RWPE2 (cell line): ENCODE measurements around the gene ZNF683.

ENCODE experiments used
- ATAC-seq: fragments of 200-7000 bp; cut with Tn5 transposase; 3 replicates; pipeline ENCODE4 v1.9.1; 2021; ENCODE audit warnings: low read depth
- DNase-seq: peaks from one replicate; pipeline ENCODE4 v3.0.0-alpha.2; 2020; ENCODE audit warnings: low spot score
- H3K27ac ChIP-seq: fragments of 450-650 bp; 2 replicates; pipeline ENCODE4 v1.5.1; 2017; ENCODE audit warnings: mild to moderate bottlenecking; ENCODE audit not compliant: poor library complexity, severe bottlenecking
- H3K27me3 ChIP-seq: fragments of 250-450 bp; sonication (Bioruptor Pico); 2 replicates; pipeline ENCODE4 v1.5.1; 2021; ENCODE audit warnings: mild to moderate bottlenecking, moderate library complexity; ENCODE audit not compliant: insufficient read depth, poor library complexity, severe bottlenecking
- H3K36me3 ChIP-seq: fragments of 250-450 bp; sonication (Bioruptor Pico); 2 replicates; pipeline ENCODE4 v1.5.1; 2020; ENCODE audit warnings: low read depth, mild to moderate bottlenecking, moderate library complexity
- H3K4me1 ChIP-seq: fragments of 250-450 bp; sonication (Bioruptor Pico); 2 replicates; pipeline ENCODE4 v1.5.1; 2021; ENCODE audit warnings: mild to moderate bottlenecking, moderate library complexity; ENCODE audit not compliant: insufficient read depth, poor library complexity, severe bottlenecking
- H3K4me3 ChIP-seq: fragments of 250-450 bp; sonication (Bioruptor Pico); 2 replicates; pipeline ENCODE4 v1.5.1; 2021; ENCODE audit warnings: mild to moderate bottlenecking, moderate library complexity; ENCODE audit not compliant: severe bottlenecking
- H3K9me3 ChIP-seq: fragments of 250-450 bp; sonication (Bioruptor Pico); 2 replicates; pipeline ENCODE4 v1.5.1; 2021; ENCODE audit warnings: mild to moderate bottlenecking, moderate library complexity; ENCODE audit not compliant: severe bottlenecking
- TF ChIP-seq, protein P1 (sequence below): fragments of 450-650 bp; IDR thresholded peaks from one replicate; pipeline ENCODE4 v1.5.1; 2017; ENCODE audit warnings: mild to moderate bottlenecking, moderate library complexity; ENCODE audit not compliant: poor library complexity, severe bottlenecking

The ZNF683 gene

DNA sequence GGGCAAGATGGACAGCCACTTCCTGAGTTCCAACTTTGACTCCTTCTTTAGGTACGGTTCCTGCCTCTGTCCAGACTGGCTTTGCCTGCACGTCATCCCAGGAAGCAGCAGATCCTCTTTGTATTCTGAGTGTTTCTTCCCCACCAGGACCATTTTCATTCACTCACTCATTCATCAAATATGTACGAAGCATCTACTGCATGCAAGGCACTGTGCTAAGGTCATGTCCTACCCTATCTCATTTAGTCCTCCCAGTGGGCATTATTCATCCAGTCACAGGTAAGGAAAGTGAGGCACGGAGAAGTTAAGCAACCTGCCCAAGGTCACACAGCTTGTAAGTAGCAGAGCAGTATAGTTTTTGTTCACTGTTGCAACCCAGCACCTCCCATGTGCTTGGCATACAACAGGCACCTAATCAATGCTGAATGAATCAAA is 32.5 kb downstream of the ZNF683 start:
- TF ChIP-seq, protein P1, sequence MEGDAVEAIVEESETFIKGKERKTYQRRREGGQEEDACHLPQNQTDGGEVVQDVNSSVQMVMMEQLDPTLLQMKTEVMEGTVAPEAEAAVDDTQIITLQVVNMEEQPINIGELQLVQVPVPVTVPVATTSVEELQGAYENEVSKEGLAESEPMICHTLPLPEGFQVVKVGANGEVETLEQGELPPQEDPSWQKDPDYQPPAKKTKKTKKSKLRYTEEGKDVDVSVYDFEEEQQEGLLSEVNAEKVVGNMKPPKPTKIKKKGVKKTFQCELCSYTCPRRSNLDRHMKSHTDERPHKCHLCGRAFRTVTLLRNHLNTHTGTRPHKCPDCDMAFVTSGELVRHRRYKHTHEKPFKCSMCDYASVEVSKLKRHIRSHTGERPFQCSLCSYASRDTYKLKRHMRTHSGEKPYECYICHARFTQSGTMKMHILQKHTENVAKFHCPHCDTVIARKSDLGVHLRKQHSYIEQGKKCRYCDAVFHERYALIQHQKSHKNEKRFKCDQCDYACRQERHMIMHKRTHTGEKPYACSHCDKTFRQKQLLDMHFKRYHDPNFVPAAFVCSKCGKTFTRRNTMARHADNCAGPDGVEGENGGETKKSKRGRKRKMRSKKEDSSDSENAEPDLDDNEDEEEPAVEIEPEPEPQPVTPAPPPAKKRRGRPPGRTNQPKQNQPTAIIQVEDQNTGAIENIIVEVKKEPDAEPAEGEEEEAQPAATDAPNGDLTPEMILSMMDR = no peak

DNA sequence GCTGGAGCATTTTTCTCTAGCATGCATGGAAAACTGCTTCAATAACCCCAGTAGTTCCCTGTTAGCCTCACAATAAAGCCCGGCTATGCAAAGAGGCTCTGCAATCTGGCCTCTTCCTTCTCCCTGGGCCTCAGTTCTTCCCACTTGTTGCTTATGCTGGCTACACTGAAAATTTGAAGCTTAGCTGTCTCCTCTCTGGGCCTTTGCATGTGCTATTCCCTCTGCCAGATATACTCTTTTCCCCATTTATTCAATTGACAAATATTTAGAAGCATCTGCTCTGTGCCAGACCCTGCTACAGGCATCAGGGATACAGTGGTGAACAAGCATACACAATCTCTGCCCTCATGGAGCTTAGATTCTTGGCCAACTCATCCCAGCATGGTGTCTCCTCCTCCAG is 33.9 kb downstream of the ZNF683 start:
- TF ChIP-seq, protein P1 = no peak
- Histone ChIP-seq H3K36me3 (peaks cover 4% of the 10 kb centered on the region; the same call in 1 of the 2 replicates), H3K27me3 (no peaks in the 10 kb centered on the region), H3K4me3 (no peak overlapping the region), H3K27ac (peak overlapping the region; percentile 58), H3K9me3 (no peaks in the 10 kb centered on the region), H3K4me1 (peaks cover 19% of the 10 kb centered on the region)
- ATAC-seq (no peak), DNase-seq (no peak)

More for the DNA sequence above, 32.5 kb downstream of the ZNF683 start:
- no peaks in the 10 kb centered on the region for H3K9me3 ChIP-seq
- no peaks in the 10 kb centered on the region for H3K36me3 ChIP-seq
- no peak overlapping the region for H3K4me3 ChIP-seq
- peaks cover 15% of the 10 kb centered on the region for H3K4me1 ChIP-seq
- ATAC-seq (peak; percentile 20), DNase-seq (no peak)
- no peaks in the 10 kb centered on the region for H3K27me3 ChIP-seq
- H3K27ac ChIP-seq = peak overlapping the region; percentile 58

DNA sequence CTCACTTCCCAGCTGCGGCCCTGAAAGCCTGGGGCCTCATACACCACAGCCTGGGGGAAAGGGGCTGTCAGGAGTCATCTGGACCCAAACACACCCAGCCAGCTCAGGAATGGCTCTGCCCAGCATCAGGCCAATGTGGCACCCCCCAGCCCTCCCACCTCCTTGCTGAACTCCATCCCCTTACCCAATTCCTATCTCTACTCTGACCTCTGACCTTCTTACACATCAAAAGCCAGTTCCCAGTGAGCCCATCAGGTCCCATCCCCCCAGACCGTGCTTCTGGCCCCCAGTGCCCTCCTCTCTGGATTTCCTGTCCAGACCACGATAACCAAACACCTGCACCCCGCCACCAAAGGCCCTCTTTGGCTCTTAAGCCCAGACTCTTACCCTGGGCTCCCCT is 34.9 kb downstream of the ZNF683 start:
- DNase-seq (no peak), ATAC-seq (no peak)
- Histone ChIP-seq H3K27me3 (no peaks in the 10 kb centered on the region), H3K27ac (no peak overlapping the region), H3K4me1 (peaks cover 19% of the 10 kb centered on the region), H3K4me3 (no peak overlapping the region), H3K9me3 (no peaks in the 10 kb centered on the region), H3K36me3 (peaks cover 5% of the 10 kb centered on the region)
- TF ChIP-seq, protein P1 = no peak

DNA sequence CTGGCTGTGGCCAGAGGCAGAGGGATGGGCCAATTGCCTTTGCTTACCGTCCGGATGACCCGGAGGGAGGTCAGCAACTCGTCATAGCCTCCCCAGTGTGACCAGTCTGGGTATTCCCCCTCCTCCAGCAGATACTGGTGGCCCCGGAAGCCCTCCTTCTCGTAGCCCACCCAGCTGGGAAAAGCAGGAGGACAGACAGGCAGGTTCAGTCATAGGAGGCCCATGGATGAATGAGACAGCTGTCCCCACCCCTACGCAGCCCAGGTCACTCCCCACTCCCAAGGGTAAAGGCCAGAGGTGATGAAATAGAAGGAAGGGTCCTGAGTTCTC is 35.4 kb downstream of the ZNF683 start:
- DNase-seq (no peak), ATAC-seq (no peak)
- no peaks in the 10 kb centered on the region for H3K9me3 ChIP-seq
- peaks cover 19% of the 10 kb centered on the region for H3K4me1 ChIP-seq
- peaks cover 9% of the 10 kb centered on the region for H3K36me3 ChIP-seq
- no peaks in the 10 kb centered on the region for H3K27me3 ChIP-seq
- H3K27ac ChIP-seq = peak overlapping the region; percentile 52
- H3K4me3 ChIP-seq = no peak overlapping the region
- TF ChIP-seq, protein P1 = no peak

DNA sequence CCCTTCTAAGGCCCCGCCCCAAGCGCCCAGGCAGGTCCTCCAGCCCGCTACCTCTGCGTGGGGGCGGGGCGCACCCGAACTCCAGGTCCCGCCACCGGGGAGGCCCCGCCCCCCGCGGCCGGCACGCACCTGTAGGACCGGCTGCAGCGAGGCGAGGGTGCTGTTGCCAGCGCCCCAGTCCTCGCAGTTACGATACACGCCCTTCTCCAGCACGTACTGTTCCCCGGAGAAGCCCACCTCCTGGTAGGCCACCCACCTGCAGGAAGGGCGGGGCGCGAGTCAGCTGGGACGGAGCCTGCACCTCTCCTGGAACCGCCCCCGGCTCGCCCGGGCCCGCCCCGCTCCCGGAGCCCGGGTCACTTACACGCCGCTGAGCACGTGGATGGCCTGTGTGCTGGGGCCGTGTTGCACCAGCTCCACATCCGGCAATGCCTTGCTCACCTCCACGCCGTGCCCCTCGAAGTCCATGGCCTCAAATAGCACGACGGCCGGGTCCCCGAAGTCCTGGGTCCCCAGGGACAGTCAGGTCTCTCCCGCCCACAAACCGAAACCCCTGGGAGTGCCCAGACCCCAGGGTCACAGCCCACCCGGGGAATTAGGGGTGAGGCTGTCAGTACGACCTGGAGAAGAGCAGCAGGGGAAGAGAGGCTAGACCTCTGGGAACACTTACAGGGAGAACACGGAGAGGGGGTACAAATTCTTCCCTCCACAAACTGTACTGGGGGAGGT is 35.9 kb downstream of the ZNF683 start:
- peak; percentile 97 for DNase-seq
- Histone ChIP-seq H3K27me3 (no peaks in the 10 kb centered on the region), H3K9me3 (no peaks in the 10 kb centered on the region), H3K4me1 (peaks cover 19% of the 10 kb centered on the region), H3K27ac (peak overlapping the region; percentile 52), H3K36me3 (peaks cover 9% of the 10 kb centered on the region), H3K4me3 (peak overlapping the region; percentile 51)
- peak; percentile 75 for ATAC-seq
- TF ChIP-seq, protein P1 = no peak
